Hepatocyte (in vitro differentiated cells): ENCODE results near the gene WDR86. TPM values are rescaled to one million over a fixed set of nuclear protein-coding genes. Genes with fewer than 3 reads are reported as not detected.

Source experiments
- DNase-seq: peaks from one replicate; pipeline ENCODE4 v3.0.0-alpha.2; 2016; ENCODE audit warnings: low spot score
- H2AFZ ChIP-seq: fragments of 200-600 bp; sonication (generic); 2 replicates; pipeline ENCODE4 v1.6.0; 2016; ENCODE audit warnings: antibody characterized with exemption, mild to moderate bottlenecking
- H3K27ac ChIP-seq: fragments of 200-600 bp; sonication (generic); 2 replicates; pipeline ENCODE4 v1.5.1; 2016; ENCODE audit warnings: mild to moderate bottlenecking
- H3K27me3 ChIP-seq: fragments of 200-600 bp; sonication (generic); 2 replicates; pipeline ENCODE4 v1.6.1; 2016
- H3K36me3 ChIP-seq: fragments of 200-600 bp; sonication (generic); replicated peaks from 2 replicates; pipeline ENCODE4 v1.5.1; 2016; ENCODE audit warnings: low read depth; ENCODE audit not compliant: insufficient read depth
- H3K4me1 ChIP-seq: fragments of 200-600 bp; sonication (generic); 2 replicates; pipeline ENCODE4 v1.5.1; 2016; ENCODE audit warnings: mild to moderate bottlenecking, moderate library complexity; ENCODE audit not compliant: insufficient read depth
- H3K4me2 ChIP-seq: fragments of 200-600 bp; sonication (generic); 2 replicates; pipeline ENCODE4 v1.6.0; 2016
- H3K4me3 ChIP-seq: fragments of 200-600 bp; sonication (generic); 2 replicates; pipeline ENCODE4 v1.5.1; 2016; ENCODE audit warnings: mild to moderate bottlenecking
- H3K79me2 ChIP-seq: fragments of 200-600 bp; sonication (generic); 2 replicates; pipeline ENCODE4 v1.6.0; 2017; ENCODE audit warnings: mild to moderate bottlenecking
- H3K9me2 ChIP-seq: fragments of 200-600 bp; sonication (generic); replicated peaks from 2 replicates; pipeline ENCODE4 v1.6.0; 2017; ENCODE audit warnings: mild to moderate bottlenecking; ENCODE audit not compliant: insufficient read depth
- H3K9me3 ChIP-seq: fragments of 200-600 bp; sonication (generic); 2 replicates; pipeline ENCODE4 v1.5.1; 2016; ENCODE audit warnings: low read depth, mild to moderate bottlenecking
- H4K20me1 ChIP-seq: fragments of 200-600 bp; sonication (generic); 2 replicates; pipeline ENCODE4 v1.6.0; 2016; ENCODE audit warnings: mild to moderate bottlenecking; ENCODE audit not compliant: insufficient read depth, poor library complexity, severe bottlenecking
- CTCF ChIP-seq: fragments of 200-600 bp; sonication (generic); IDR thresholded peaks from 2 replicates; pipeline ENCODE4 v1.5.1; 2016; ENCODE audit warnings: antibody characterized with exemption, mild to moderate bottlenecking; ENCODE audit not compliant: poor library complexity
- EZH2 ChIP-seq: fragments of 200-600 bp; sonication (generic); IDR thresholded peaks from 2 replicates; pipeline ENCODE4 v1.6.1; 2016; ENCODE audit warnings: antibody characterized with exemption, mild to moderate bottlenecking, borderline replicate concordance
- EZH2phosphoT487 ChIP-seq: fragments of 200-600 bp; sonication (generic); IDR thresholded peaks from one replicate; pipeline ENCODE4 v1.6.1; 2018; ENCODE audit warnings: antibody characterized with exemption, mild to moderate bottlenecking, low read depth, moderate library complexity; ENCODE audit not compliant: unreplicated experiment, severe bottlenecking
- WGBS: methylation state at CpG from one replicate; pipeline ENCODE4 v1.1.6; 2016; ENCODE audit warnings: low lambda C conversion rate; ENCODE audit errors: missing lambda C conversion rate; 5-methylcytosine and 5-hydroxymethylcytosine counted together
- polyA plus RNA-seq: library from polyadenylated mRNA; unstranded; fragments of >200 nt; fragmentation: Nextera tagmentation; extraction: Ambion mirVana; gene quantifications from 2 replicates; pipeline ENCODE4 v1.2.1, GENCODE V29; 2016
- total RNA-seq: library from RNA; depleted of rRNA; stranded (reverse); fragments of >200 nt; gene quantifications from 2 replicates; pipeline ENCODE4 v1.2.3, GENCODE V29; 2014

The WDR86 gene
- total and polyA plus RNA-seq, 2 experiments from 2014 or later, result 10.6 to 12.4 TPM

- H4K20me1 ChIP-seq, result no peaks in the 10 kb centered on the region
- H3K4me2 ChIP-seq, result no peak overlapping the region
- DNase-seq, result no peak
- H3K9me2 ChIP-seq, result no peaks in the 10 kb centered on the region
- no peaks in the 10 kb centered on the region for H3K27me3 ChIP-seq
- no peak overlapping the region for H2AFZ ChIP-seq
- peaks cover 30% of the 10 kb centered on the region for H3K79me2 ChIP-seq
- TF ChIP-seq EZH2 (no peak), CTCF (no peak), EZH2phosphoT487 (no peak)
- 98% methylated on average over 6 of the region's 6 CpGs for WGBS
- H3K9me3 ChIP-seq, result no peaks in the 10 kb centered on the region
- peaks cover 23% of the 10 kb centered on the region for H3K4me1 ChIP-seq
- no peaks in the 10 kb centered on the region for H3K36me3 ChIP-seq
- no peak overlapping the region for H3K4me3 ChIP-seq
- no peak overlapping the region for H3K27ac ChIP-seq
Observed at GRCh38 chr7:151347200-151347599, 62.6 kb downstream of the WDR86 start.

- Histone ChIP-seq H3K79me2 (peaks cover 32% of the 10 kb centered on the region), H2AFZ (no peak overlapping the region), H3K9me3 (no peaks in the 10 kb centered on the region), H3K4me3 (no peak overlapping the region), H3K27ac (peak overlapping the region; percentile 86), H3K36me3 (no peaks in the 10 kb centered on the region), H3K4me1 (peaks cover 23% of the 10 kb centered on the region), H4K20me1 (no peaks in the 10 kb centered on the region), H3K9me2 (no peaks in the 10 kb centered on the region), H3K4me2 (no peak overlapping the region), H3K27me3 (no peaks in the 10 kb centered on the region)
- DNase-seq, result no peak
- 78% methylated on average over 2 of the region's 2 CpGs for WGBS
- TF ChIP-seq EZH2phosphoT487, result no peak
- no peak for TF ChIP-seq CTCF
- TF ChIP-seq EZH2, result no peak
Observed at GRCh38 chr7:151346470-151346769, 63.4 kb downstream of the WDR86 start.

GRCh38 chr7:151345576-151346469 lies 64.0 kb downstream of the WDR86 start:
- H3K36me3 ChIP-seq, result no peaks in the 10 kb centered on the region
- no peak overlapping the region for H3K4me2 ChIP-seq
- H2AFZ ChIP-seq, result no peak overlapping the region
- peaks cover 32% of the 10 kb centered on the region for H3K79me2 ChIP-seq
- no peaks in the 10 kb centered on the region for H4K20me1 ChIP-seq
- TF ChIP-seq EZH2 (no peak), EZH2phosphoT487 (no peak), CTCF (no peak)
- peaks cover 23% of the 10 kb centered on the region for H3K4me1 ChIP-seq
- no peaks in the 10 kb centered on the region for H3K9me3 ChIP-seq
- WGBS, result 99% methylated on average over 2 of the region's 2 CpGs
- no peak overlapping the region for H3K4me3 ChIP-seq
- peak overlapping the region; percentile 86 for H3K27ac ChIP-seq
- peak; percentile 32 for DNase-seq
- H3K9me2 ChIP-seq, result no peaks in the 10 kb centered on the region
- no peaks in the 10 kb centered on the region for H3K27me3 ChIP-seq
